ENCODE results near the gene KRTAP10-5.
"Not testable (repeated sequence)": the region's sequence is repeated elsewhere in the genome, so short reads cannot be mapped to it uniquely, and the experiment has no call there.

KRTAP10-5 gene

DNA sequence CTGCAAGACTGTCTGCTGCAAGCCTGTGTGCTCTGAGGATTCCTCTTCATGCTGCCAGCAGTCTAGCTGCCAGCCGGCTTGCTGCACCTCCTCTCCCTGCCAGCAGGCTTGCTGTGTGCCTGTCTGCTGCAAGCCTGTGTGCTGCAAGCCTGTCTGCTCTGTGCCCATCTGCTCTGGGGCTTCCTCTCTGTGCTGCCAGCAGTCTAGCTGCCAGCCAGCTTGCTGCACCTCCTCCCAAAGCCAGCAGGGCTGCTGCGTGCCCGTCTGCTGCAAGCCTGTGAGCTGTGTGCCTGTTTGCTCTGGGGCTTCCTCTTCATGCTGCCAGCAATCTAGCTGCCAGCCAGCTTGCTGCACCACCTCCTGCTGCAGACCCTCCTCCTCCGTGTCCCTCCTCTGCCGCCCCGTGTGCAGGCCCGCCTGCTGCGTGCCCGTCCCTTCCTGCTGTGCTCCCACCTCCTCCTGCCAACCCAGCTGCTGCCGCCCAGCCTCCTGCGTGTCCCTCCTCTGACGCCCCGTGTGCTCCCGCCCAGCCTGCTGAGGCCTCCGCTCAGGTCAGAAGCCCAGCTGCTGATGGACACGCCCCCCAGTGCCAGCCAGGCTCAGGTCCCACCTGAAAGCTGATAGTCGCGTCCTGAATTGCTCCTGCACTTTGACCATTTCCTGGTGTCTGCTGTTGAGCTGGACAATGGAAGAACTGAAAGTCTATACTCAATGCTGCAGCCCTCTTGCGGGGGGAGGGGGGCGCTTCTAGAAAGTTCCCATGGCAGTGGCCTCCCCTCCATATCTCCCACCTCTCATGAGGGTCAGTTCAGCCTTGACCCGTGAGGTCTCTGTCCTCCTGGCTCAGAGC lies 5.7 kb downstream of the KRTAP10-5 start:
- ChIA-PET CTCF (no interaction called here), POLR2A (no interaction called here)
- Histone ChIP-seq H3K4me1 (ENCODE audit: control extremely low read depth in 1 of 4, control insufficient read depth in 4 of 4, insufficient read depth in 4 of 4, low read length in 3 of 4) (no peaks in the 10 kb centered on the region), H3K4me3 (ENCODE audit: control insufficient read depth in 1 of 7, extremely low read depth in 1 of 7, insufficient read depth in 4 of 7, low read depth in 2 of 7, low read length in 6 of 7) (no peak overlapping the region), H3K36me3 (ENCODE audit: control insufficient read depth in 4 of 4, insufficient read depth in 4 of 4, low read length in 3 of 4) (no peaks in the 10 kb centered on the region), H3K27ac (ENCODE audit: insufficient read depth in 1 of 2, low read depth in 1 of 2, low read length in 2 of 2, poor library complexity in 1 of 2, severe bottlenecking in 2 of 2) (no peak overlapping the region), H3K9me3 (ENCODE audit: control extremely low read depth in 1 of 5, control insufficient read depth in 4 of 5, insufficient read depth in 2 of 5, low read depth in 1 of 5, low read length in 4 of 5) (peaks cover 0 to 26% (median 12%) of the 10 kb centered on the region in 5 experiments), H3K27me3 (replicated peaks in 2 of 5; ENCODE audit: control insufficient read depth in 4 of 5, insufficient read depth in 5 of 5, low read length in 4 of 5) (peaks cover 0 to 33% (median 1%) of the 10 kb centered on the region in 5 experiments)
- DNase-seq: no peak
- WGBS (ENCODE audit: insufficient coverage): 37% methylated on average over 18 of the region's 21 CpGs

DNA sequence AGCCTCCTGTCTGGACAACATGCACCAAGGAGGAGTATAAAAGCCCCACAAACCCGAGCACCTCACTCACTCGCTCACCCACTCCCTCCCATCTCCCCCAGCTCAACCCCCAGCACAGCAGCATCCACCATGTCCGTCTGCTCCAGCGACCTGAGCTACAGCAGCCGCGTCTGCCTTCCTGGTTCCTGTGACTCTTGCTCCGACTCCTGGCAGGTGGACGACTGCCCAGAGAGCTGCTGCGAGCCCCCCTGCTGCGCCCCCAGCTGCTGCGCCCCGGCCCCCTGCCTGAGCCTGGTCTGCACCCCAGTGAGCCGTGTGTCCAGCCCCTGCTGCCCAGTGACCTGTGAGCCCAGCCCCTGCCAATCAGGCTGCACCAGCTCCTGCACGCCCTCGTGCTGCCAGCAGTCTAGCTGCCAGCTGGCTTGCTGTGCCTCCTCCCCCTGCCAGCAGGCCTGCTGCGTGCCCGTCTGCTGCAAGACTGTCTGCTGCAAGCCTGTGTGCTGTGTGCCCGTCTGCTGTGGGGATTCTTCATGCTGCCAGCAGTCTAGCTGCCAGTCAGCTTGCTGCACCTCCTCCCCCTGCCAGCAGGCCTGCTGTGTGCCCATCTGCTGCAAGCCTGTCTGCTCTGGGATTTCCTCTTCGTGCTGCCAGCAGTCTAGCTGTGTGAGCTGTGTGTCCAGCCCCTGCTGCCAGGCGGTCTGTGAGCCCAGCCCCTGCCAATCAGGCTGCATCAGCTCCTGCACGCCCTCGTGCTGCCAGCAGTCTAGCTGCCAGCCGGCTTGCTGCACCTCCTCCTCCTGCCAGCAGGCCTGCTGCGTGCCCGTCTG lies 6.6 kb downstream of the KRTAP10-5 start, which contains the start of gene KRTAP10-4:
KRTAP10-4 (plus strand) TSS at position 100 of the 827 bp plus-strand sequence; CDS start at position 130, 30 bp downstream.
- WGBS (ENCODE audit: insufficient coverage): 82% methylated on average over 11 of the region's 25 CpGs
- CTCF ChIA-PET; DNase-seq; POLR2A ChIA-PET; H3K27ac ChIP-seq (ENCODE audit: insufficient read depth in 1 of 2, low read depth in 1 of 2, low read length in 2 of 2, poor library complexity in 1 of 2, severe bottlenecking in 2 of 2); H3K36me3 ChIP-seq (ENCODE audit: control insufficient read depth in 4 of 4, insufficient read depth in 4 of 4, low read length in 3 of 4); H3K4me1 ChIP-seq (ENCODE audit: control extremely low read depth in 1 of 4, control insufficient read depth in 4 of 4, insufficient read depth in 4 of 4, low read length in 3 of 4); H3K4me3 ChIP-seq (ENCODE audit: control insufficient read depth in 1 of 7, extremely low read depth in 1 of 7, insufficient read depth in 4 of 7, low read depth in 2 of 7, low read length in 6 of 7): not testable (repeated sequence)
- peaks cover 0 to 26% (median 12%) of the 10 kb centered on the region in 5 experiments for H3K9me3 ChIP-seq (ENCODE audit: control extremely low read depth in 1 of 5, control insufficient read depth in 4 of 5, insufficient read depth in 2 of 5, low read depth in 1 of 5, low read length in 4 of 5)
- H3K27me3 ChIP-seq (replicated peaks in 2 of 5; ENCODE audit: control insufficient read depth in 4 of 5, insufficient read depth in 5 of 5, low read length in 4 of 5): peaks cover 0 to 32% (median 3%) of the 10 kb centered on the region in 5 experiments

DNA sequence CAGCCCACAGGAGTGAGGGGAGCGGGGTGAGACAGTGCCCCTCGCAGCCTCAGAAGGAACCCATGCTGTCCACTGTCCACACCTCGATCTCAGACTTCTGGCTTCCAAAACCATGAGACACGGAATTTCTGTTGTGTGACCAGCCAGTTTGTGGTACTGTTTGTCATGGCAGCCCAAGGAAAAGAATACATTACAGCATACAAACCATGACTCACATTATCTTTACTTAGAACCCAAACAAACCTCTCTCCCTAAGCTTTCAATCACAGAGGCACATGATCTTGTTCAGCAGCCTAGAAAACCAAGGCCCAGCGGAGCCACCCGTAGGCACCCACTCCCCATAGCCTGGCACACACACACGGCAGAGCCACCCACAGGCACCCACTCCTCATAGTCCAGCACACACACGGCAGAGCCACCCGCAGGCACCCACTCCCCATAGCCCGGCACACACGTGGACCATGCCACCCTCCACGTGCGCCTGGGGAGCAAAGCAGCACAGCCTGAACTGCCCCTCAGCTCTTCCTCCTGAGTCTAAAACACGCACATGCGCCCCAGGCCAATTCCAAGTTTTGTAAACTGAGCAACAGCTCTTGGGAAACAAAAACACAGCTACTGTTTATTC lies 7.3 kb downstream of the KRTAP10-5 start:
- Histone ChIP-seq H3K4me1 (ENCODE audit: control extremely low read depth in 1 of 4, control insufficient read depth in 4 of 4, insufficient read depth in 4 of 4, low read length in 3 of 4) (no peaks in the 10 kb centered on the region), H3K9me3 (ENCODE audit: control extremely low read depth in 1 of 5, control insufficient read depth in 4 of 5, insufficient read depth in 2 of 5, low read depth in 1 of 5, low read length in 4 of 5) (peaks cover 0 to 26% (median 12%) of the 10 kb centered on the region in 5 experiments), H3K36me3 (ENCODE audit: control insufficient read depth in 4 of 4, insufficient read depth in 4 of 4, low read length in 3 of 4) (no peaks in the 10 kb centered on the region), H3K27me3 (replicated peaks in 2 of 5; ENCODE audit: control insufficient read depth in 4 of 5, insufficient read depth in 5 of 5, low read length in 4 of 5) (peaks cover 0 to 32% (median 3%) of the 10 kb centered on the region in 5 experiments), H3K27ac (ENCODE audit: insufficient read depth in 1 of 2, low read depth in 1 of 2, low read length in 2 of 2, poor library complexity in 1 of 2, severe bottlenecking in 2 of 2) (no peak overlapping the region), H3K4me3 (ENCODE audit: control insufficient read depth in 1 of 7, extremely low read depth in 1 of 7, insufficient read depth in 4 of 7, low read depth in 2 of 7, low read length in 6 of 7) (no peak overlapping the region)
- ChIA-PET POLR2A (no interaction called here), CTCF (no interaction called here)
- WGBS (ENCODE audit: insufficient coverage): 93% methylated on average over 15 of the region's 15 CpGs
- DNase-seq: no peak

DNA sequence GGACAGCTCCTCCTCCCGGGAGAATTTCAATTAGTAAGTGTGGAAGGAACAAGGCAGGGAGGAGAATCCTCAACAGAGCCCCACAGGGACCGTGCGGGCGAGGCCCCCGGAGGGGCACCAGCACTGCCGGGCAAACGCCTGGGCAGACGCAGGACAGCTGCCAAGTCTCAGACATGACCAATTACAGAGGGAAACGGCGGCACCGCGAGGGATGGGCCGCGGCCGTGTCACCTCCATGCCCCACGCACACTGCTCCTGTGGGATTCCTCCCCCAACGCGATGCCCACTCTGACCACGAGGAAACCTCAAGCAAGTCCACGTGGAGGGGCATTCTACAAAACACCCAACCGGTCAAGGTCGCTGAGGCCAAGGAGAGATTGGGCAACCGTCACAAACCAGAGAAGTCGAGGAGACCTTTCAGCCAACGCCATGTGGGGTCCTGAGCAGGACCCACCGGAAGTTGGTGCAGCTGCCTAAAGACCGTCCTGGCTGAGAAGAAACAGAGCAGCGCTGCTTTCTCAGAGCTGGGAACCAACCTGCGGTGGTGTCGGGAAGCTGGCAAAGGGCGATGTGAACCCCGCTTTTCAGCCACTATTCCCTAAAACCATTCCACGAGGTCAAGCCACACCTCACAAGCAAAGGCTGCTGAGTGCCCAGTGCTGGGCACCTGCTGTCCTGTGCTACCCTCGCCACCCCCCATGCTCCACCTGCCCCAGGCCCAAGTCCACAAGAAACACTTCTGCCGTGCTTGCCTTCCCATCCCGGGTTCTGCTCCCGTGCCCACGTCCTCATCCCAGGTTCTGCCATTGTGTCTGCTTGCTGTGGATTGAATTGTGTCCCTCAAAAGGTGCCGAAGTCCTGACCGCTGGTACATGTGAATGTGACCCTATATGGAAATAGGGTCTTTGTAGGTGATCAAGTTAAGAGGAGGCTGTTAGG lies 8.3 kb downstream of the KRTAP10-5 start:
- WGBS (ENCODE audit: insufficient coverage): 92% methylated on average over 32 of the region's 40 CpGs
- DNase-seq: no peak
- CTCF ChIA-PET: no interaction called here

DNA sequence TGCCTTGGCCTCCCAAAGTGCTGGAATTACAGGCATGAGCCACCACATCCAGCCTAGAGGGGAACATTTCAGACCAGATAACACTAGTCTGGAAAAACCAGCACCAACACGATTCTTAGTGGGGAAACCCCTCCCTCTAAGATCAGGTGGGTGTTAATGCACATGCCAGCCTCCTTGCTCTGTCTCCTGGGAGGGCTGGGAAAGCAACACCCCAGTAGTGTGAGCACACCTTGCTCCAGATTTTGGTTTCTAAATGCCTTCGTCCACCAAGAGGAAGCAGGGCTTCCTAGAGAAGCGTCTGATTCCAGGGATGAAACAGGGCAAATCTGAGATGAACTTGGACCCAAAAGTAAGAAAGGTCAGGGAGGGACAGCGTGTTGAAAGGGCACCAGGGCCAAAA lies 9.1 kb downstream of the KRTAP10-5 start:
- Histone ChIP-seq H3K27ac (ENCODE audit: insufficient read depth in 1 of 2, low read depth in 1 of 2, low read length in 2 of 2, poor library complexity in 1 of 2, severe bottlenecking in 2 of 2) (no peak overlapping the region), H3K4me3 (ENCODE audit: control insufficient read depth in 1 of 7, extremely low read depth in 1 of 7, insufficient read depth in 4 of 7, low read depth in 2 of 7, low read length in 6 of 7) (no peak overlapping the region), H3K27me3 (replicated peaks in 2 of 5; ENCODE audit: control insufficient read depth in 4 of 5, insufficient read depth in 5 of 5, low read length in 4 of 5) (peaks cover 0 to 29% (median 3%) of the 10 kb centered on the region in 5 experiments), H3K36me3 (ENCODE audit: control insufficient read depth in 4 of 4, insufficient read depth in 4 of 4, low read length in 3 of 4) (no peaks in the 10 kb centered on the region), H3K4me1 (ENCODE audit: control extremely low read depth in 1 of 4, control insufficient read depth in 4 of 4, insufficient read depth in 4 of 4, low read length in 3 of 4) (no peaks in the 10 kb centered on the region), H3K9me3 (ENCODE audit: control extremely low read depth in 1 of 5, control insufficient read depth in 4 of 5, insufficient read depth in 2 of 5, low read depth in 1 of 5, low read length in 4 of 5) (peaks cover 0 to 20% (median 3%) of the 10 kb centered on the region in 5 experiments)
- CTCF ChIA-PET: no interaction called here
- no peak for DNase-seq
- POLR2A ChIA-PET: no interaction called here
- WGBS (ENCODE audit: insufficient coverage): 67% methylated on average over 3 of the region's 4 CpGs

More for the DNA sequence above, 8.3 kb downstream of the KRTAP10-5 start:
- Histone ChIP-seq H3K4me1 (ENCODE audit: control extremely low read depth in 1 of 4, control insufficient read depth in 4 of 4, insufficient read depth in 4 of 4, low read length in 3 of 4) (no peaks in the 10 kb centered on the region), H3K9me3 (ENCODE audit: control extremely low read depth in 1 of 5, control insufficient read depth in 4 of 5, insufficient read depth in 2 of 5, low read depth in 1 of 5, low read length in 4 of 5) (peaks cover 0 to 22% (median 4%) of the 10 kb centered on the region in 5 experiments), H3K27me3 (replicated peaks in 2 of 5; ENCODE audit: control insufficient read depth in 4 of 5, insufficient read depth in 5 of 5, low read length in 4 of 5) (peaks cover 0 to 29% (median 3%) of the 10 kb centered on the region in 5 experiments), H3K36me3 (ENCODE audit: control insufficient read depth in 4 of 4, insufficient read depth in 4 of 4, low read length in 3 of 4) (no peaks in the 10 kb centered on the region), H3K4me3 (ENCODE audit: control insufficient read depth in 1 of 7, extremely low read depth in 1 of 7, insufficient read depth in 4 of 7, low read depth in 2 of 7, low read length in 6 of 7) (no peak overlapping the region), H3K27ac (ENCODE audit: insufficient read depth in 1 of 2, low read depth in 1 of 2, low read length in 2 of 2, poor library complexity in 1 of 2, severe bottlenecking in 2 of 2) (no peak overlapping the region)
- POLR2A ChIA-PET: no interaction called here

DNA sequence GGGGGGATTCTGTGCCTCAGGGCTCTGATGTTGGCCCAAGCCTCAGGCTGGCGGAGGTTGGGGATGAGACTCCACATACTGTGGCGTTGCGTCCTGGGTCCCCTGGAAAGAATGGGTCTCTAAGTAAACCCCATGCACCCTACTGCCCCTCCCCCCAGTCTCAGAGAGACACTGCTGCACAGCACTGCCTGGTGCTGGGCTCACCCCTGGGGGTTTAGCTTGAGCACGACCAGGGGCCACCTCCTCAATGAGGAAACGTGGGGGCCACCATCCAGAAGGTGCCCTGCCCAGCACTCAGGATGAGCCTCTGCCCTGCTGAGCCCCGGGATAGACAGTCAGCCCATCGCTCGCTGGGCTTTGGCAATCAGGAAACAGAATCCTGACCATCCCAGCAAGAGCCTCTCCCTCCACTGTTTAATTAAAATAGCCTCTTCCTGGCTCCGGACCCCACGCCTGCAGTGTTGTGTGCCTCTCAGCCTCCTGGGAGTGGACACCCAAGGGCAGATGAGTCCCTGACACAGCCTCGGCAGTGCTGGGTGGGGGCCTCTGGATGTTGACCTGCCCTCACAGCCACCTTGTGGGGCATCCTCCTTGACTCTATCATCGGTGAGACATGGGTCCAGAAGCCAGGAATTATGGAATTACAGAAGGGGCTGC lies 10.4 kb downstream of the KRTAP10-5 start:
- peaks cover 0 to 6% (median 2%) of the 10 kb centered on the region in 4 experiments for H3K4me1 ChIP-seq (ENCODE audit: control extremely low read depth in 1 of 4, control insufficient read depth in 4 of 4, insufficient read depth in 4 of 4, low read length in 3 of 4)
- no peak overlapping the region for H3K4me3 ChIP-seq (ENCODE audit: control insufficient read depth in 1 of 7, extremely low read depth in 1 of 7, insufficient read depth in 4 of 7, low read depth in 2 of 7, low read length in 6 of 7)
- ChIA-PET POLR2A (no interaction called here), CTCF (no interaction called here)
- DNase-seq: no peak
- H3K27me3 ChIP-seq (replicated peaks in 2 of 5; ENCODE audit: control insufficient read depth in 4 of 5, insufficient read depth in 5 of 5, low read length in 4 of 5): peaks cover 0 to 18% (median 3%) of the 10 kb centered on the region in 5 experiments
- peaks cover 0 to 16% (median 3%) of the 10 kb centered on the region in 5 experiments for H3K9me3 ChIP-seq (ENCODE audit: control extremely low read depth in 1 of 5, control insufficient read depth in 4 of 5, insufficient read depth in 2 of 5, low read depth in 1 of 5, low read length in 4 of 5)
- no peaks in the 10 kb centered on the region for H3K36me3 ChIP-seq (ENCODE audit: control insufficient read depth in 4 of 4, insufficient read depth in 4 of 4, low read length in 3 of 4)
- 87% methylated on average over 12 of the region's 12 CpGs for WGBS (ENCODE audit: insufficient coverage)
- no peak overlapping the region for H3K27ac ChIP-seq (ENCODE audit: insufficient read depth in 1 of 2, low read depth in 1 of 2, low read length in 2 of 2, poor library complexity in 1 of 2, severe bottlenecking in 2 of 2)

All from common myeloid progenitor, CD34-positive (primary cell).